ENCODE results near the gene ZNF768.

DNA sequence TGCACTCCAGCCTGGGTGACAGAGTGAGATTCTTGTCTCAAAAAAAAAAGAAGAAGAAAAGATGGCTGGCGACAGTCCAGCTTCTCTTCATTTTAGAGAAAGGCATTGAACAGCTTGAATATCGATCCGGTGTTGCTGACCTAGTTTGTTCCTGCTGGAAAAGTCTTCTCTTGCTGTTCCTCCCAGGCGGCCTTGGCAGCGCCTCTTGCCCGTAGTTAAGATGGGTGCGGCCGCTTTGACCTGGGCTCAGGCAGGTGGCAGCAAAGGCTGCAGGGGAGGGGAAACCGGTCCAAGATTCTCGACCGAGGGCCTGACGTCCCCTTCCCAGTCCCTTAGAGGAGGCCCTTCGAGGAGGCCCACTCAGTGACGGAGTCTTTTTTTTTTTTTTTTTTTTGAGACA is 35.7 kb upstream of the ZNF768 start:
- TF ChIP-seq, protein P1, sequence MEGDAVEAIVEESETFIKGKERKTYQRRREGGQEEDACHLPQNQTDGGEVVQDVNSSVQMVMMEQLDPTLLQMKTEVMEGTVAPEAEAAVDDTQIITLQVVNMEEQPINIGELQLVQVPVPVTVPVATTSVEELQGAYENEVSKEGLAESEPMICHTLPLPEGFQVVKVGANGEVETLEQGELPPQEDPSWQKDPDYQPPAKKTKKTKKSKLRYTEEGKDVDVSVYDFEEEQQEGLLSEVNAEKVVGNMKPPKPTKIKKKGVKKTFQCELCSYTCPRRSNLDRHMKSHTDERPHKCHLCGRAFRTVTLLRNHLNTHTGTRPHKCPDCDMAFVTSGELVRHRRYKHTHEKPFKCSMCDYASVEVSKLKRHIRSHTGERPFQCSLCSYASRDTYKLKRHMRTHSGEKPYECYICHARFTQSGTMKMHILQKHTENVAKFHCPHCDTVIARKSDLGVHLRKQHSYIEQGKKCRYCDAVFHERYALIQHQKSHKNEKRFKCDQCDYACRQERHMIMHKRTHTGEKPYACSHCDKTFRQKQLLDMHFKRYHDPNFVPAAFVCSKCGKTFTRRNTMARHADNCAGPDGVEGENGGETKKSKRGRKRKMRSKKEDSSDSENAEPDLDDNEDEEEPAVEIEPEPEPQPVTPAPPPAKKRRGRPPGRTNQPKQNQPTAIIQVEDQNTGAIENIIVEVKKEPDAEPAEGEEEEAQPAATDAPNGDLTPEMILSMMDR (IDR thresholded peaks at IDR 0.05): no peak
- no peak for TF ChIP-seq POLR2A (IDR thresholded peaks at IDR 0.05)

Data from adrenal gland (tissue), 5 donors.